ENCODE data around the gene TLX1.

The TLX1 gene

DNA sequence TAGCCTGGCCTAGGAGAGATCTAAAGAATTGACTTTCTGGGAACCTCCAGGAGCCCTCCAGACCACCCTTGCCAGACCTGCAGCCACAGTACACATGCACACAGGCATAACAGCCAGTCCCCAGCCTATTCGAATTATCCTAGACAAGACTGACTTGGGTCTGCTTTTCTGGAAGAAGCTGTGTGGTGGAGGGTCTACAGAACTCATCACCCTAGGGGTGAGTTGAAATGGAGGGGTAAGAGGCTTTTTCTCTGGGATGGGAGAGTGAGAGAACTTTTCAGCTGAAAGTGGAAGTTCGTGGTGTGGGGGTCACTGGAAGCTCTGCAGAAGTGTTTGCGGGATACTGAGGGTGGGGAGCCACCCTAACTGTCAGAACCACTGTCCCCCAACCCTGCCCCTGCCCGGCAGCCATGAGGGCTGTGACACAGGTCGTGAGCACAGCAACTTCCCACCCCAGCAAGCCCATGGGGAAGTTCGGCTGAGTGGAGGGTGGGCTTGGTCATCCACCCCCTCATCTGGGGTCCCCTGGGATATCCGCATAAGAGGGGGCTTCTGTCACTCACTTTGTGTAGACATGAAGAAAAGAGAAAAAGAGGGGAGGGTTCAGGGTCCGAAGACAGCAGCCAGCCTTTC lies 7.8 kb downstream of the TLX1 start:
- Histone ChIP-seq H3K9ac (no peak overlapping the region), H3K4me2 (no peak overlapping the region), H3K4me1 (peaks cover 9% of the 10 kb centered on the region; the same call in 1 of the 2 replicates), H3K27me3 (peaks cover 100% of the 10 kb centered on the region), H4K20me1 (peaks cover 98% of the 10 kb centered on the region), H3K4me3 (no peak overlapping the region), H3K27ac (no peak overlapping the region), H3K36me3 (no peaks in the 10 kb centered on the region), H3K9me3 (no peaks in the 10 kb centered on the region)
- TF ChIP-seq Cebpa-rat (IDR thresholded peaks at IDR 0.05) = no peak

- Histone ChIP-seq H3K27ac (no peak overlapping the region), H3K4me2 (no peak overlapping the region), H3K4me1 (peaks cover 9% of the 10 kb centered on the region; the same call in 1 of the 2 replicates), H3K27me3 (peaks cover 100% of the 10 kb centered on the region), H4K20me1 (peaks cover 98% of the 10 kb centered on the region), H3K4me3 (no peak overlapping the region), H3K9me3 (no peaks in the 10 kb centered on the region), H3K36me3 (no peaks in the 10 kb centered on the region), H3K9ac (no peak overlapping the region)
- no peak for TF ChIP-seq Cebpa-rat (IDR thresholded peaks at IDR 0.05)
Observed at GRCh38 chr10:101139421-101139911, 8.4 kb downstream of the TLX1 start.

- no peak overlapping the region for H3K9ac ChIP-seq
- H3K27me3 ChIP-seq = peaks cover 100% of the 10 kb centered on the region
- no peak overlapping the region for H3K27ac ChIP-seq
- H3K36me3 ChIP-seq = no peaks in the 10 kb centered on the region
- H3K4me2 ChIP-seq = no peak overlapping the region
- no peak for TF ChIP-seq Cebpa-rat (IDR thresholded peaks at IDR 0.05)
- peaks cover 98% of the 10 kb centered on the region for H4K20me1 ChIP-seq
- H3K9me3 ChIP-seq = no peaks in the 10 kb centered on the region
- H3K4me3 ChIP-seq = no peak overlapping the region
- H3K4me1 ChIP-seq = peaks cover 4% of the 10 kb centered on the region; the same call in 1 of the 2 replicates
Observed at GRCh38 chr10:101140084-101140949, 9.2 kb downstream of the TLX1 start.

DNA sequence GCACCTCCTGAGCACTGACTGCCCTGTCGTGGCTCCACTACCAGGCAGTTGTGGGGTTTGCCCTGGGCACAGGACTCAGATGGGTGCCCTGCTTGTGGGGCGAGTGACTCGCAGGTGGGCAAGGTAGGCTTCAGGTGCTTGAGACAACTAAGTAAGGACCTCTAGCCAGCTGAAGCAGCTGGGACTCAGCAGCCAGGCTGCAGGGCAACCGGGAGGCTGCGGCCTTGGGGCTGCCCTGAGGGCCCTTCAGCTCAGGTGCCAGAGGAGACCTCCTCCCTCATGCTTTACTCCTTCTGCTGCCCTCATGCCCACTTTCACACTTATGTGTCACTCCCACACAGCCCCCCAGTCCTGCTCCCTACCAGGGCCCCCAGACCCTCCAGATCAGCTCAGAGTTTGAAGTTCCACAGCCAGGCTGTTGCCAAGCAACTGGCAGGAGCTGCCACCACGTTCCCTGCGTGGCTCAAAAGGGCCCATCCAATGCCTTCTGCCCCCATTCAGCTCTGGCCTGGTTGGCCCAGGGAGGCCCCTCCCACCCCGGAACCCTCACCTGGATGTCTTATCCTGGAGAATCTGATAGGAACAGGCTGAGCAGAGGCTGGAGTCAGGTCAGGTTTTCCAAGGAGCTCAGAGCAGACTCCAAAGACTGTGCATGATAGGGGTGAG lies 10.0 kb downstream of the TLX1 start:
- Histone ChIP-seq H3K4me2 (no peak overlapping the region), H3K27me3 (peaks cover 100% of the 10 kb centered on the region), H3K9me3 (no peaks in the 10 kb centered on the region), H4K20me1 (peaks cover 98% of the 10 kb centered on the region), H3K27ac (no peak overlapping the region), H3K36me3 (no peaks in the 10 kb centered on the region), H3K9ac (no peak overlapping the region), H3K4me1 (no peaks in the 10 kb centered on the region), H3K4me3 (no peak overlapping the region)
- TF ChIP-seq Cebpa-rat (IDR thresholded peaks at IDR 0.05) = no peak

DNA sequence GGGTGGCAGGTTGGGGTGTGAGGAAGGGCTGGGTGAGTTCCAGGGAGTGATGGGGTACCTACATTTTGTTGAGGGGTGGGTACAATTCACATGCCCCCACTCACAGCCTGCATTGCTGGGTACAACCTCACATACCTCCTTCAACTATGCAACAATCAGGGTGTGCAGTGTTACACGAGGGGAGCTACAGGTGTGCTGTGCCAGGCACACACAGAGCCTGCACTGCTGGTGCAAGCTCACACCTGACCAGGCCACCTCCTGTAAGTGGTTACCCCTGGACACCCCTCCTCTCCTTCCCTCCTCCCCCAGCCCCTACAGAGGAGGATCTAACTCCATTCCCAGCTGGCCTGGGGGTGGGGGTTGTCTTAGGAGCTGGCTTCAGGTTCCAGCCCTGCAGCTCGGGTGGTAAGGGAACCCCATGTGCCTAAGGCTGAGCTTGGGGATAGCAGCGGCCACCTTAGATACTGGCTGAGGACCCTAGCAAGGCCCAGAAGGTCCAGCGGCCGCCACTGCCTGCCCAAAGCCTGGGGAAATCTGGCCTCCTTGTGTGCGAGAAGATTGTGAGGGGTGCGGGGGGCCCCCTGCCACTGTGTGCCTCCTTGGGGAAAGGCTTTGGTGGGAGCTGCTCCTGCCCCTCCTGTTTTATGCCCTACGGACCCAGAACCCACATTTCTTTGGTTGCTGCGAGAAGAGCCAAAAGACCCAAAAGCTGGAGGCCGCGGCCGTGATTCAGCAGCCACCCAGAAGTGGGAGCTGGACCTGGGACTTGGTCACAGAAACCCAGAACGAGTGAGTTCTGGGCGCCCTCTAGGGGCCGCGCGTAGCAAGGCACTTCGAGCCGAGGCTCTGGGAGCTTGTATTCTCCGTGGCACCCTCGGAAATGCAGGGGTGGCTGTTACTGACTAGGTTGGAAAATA lies 10.8 kb downstream of the TLX1 start:
- H3K4me3 ChIP-seq = no peak overlapping the region
- no peak overlapping the region for H3K4me2 ChIP-seq
- H3K4me1 ChIP-seq = no peaks in the 10 kb centered on the region
- no peak for TF ChIP-seq Cebpa-rat (IDR thresholded peaks at IDR 0.05)
- no peaks in the 10 kb centered on the region for H3K9me3 ChIP-seq
- peaks cover 100% of the 10 kb centered on the region for H3K27me3 ChIP-seq
- H3K9ac ChIP-seq = no peak overlapping the region
- peaks cover 98% of the 10 kb centered on the region for H4K20me1 ChIP-seq
- H3K36me3 ChIP-seq = no peaks in the 10 kb centered on the region
- no peak overlapping the region for H3K27ac ChIP-seq

- Histone ChIP-seq H3K27me3 (peaks cover 100% of the 10 kb centered on the region), H3K4me2 (no peak overlapping the region), H3K9ac (no peak overlapping the region), H4K20me1 (peaks cover 93% of the 10 kb centered on the region), H3K36me3 (no peaks in the 10 kb centered on the region), H3K4me3 (no peak overlapping the region), H3K9me3 (no peaks in the 10 kb centered on the region), H3K4me1 (no peaks in the 10 kb centered on the region), H3K27ac (no peak overlapping the region)
- no peak for TF ChIP-seq Cebpa-rat (IDR thresholded peaks at IDR 0.05)
Observed at GRCh38 chr10:101142533-101143344, 11.6 kb downstream of the TLX1 start.

GRCh38 chr10:101143345-101143630 lies 12.2 kb downstream of the TLX1 start:
- Histone ChIP-seq H3K36me3 (no peaks in the 10 kb centered on the region), H4K20me1 (peaks cover 88% of the 10 kb centered on the region), H3K4me3 (no peak overlapping the region), H3K9ac (no peak overlapping the region), H3K27me3 (peaks cover 100% of the 10 kb centered on the region), H3K27ac (no peak overlapping the region), H3K4me2 (no peak overlapping the region), H3K9me3 (no peaks in the 10 kb centered on the region), H3K4me1 (no peaks in the 10 kb centered on the region)
- no peak for TF ChIP-seq Cebpa-rat (IDR thresholded peaks at IDR 0.05)

- H3K4me3 ChIP-seq = no peak overlapping the region
- H3K9ac ChIP-seq = no peak overlapping the region
- no peaks in the 10 kb centered on the region for H3K4me1 ChIP-seq
- H3K9me3 ChIP-seq = peaks cover 4% of the 10 kb centered on the region
- no peak for TF ChIP-seq Cebpa-rat (IDR thresholded peaks at IDR 0.05)
- H4K20me1 ChIP-seq = peaks cover 80% of the 10 kb centered on the region
- no peak overlapping the region for H3K27ac ChIP-seq
- peaks cover 100% of the 10 kb centered on the region for H3K27me3 ChIP-seq
- H3K36me3 ChIP-seq = no peaks in the 10 kb centered on the region
- no peak overlapping the region for H3K4me2 ChIP-seq
Observed at GRCh38 chr10:101144053-101144452, 13.0 kb downstream of the TLX1 start.

Data from BLaER1 (cell line).